Measurements from ENCODE around the gene GNAZ.

Gene GNAZ

DNA sequence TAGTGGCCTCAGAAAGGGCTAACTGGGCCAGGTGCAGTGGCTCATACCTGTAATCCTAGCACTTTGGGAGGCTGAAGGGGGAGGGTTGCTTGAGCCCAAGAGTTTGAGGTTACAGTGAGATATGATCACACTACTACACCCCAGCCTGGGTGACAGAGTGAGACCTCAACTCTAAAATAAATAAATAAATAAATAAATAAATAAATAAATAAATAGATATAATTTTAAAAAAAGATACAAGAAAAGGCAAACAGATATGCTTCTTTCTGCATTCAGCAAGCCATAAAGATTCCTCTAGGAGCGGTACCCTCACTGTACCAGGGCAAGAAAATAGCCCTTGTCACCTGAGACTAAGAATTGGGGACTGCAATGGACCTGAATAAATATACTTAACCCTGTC is 72.8 kb downstream of the GNAZ start:
- no peaks in the 10 kb centered on the region for H3K27me3 ChIP-seq (replicated peaks; ENCODE audit: control insufficient read depth, insufficient read depth, low read length)

DNA sequence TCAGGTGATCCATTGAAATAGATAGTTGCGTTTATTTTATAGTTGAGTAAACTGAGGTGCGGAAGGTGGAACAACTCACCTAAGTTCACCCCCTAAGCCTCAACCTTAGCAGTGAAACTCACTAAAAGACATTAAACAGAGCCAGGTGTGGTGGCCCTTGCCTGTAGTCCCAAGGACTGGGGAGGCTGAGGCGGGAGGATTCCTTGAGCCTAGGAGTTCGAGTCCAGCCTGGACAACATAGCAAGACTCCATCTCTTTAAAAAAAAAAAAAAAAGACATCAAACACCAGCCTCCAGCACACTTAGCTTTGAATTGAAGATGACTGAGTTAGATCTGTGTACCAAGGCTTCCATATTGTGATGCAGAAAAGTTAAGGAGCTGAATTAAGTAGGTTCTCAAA is 74.1 kb downstream of the GNAZ start:
- H3K4me3 ChIP-seq (ENCODE audit: low read length), result no peak overlapping the region

More for the DNA sequence above, 72.8 kb downstream of the GNAZ start:
- Histone ChIP-seq H3K9me3 (ENCODE audit: control insufficient read depth, low read length) (no peaks in the 10 kb centered on the region), H3K4me1 (ENCODE audit: control insufficient read depth, insufficient read depth, low read length) (peaks cover 19% of the 10 kb centered on the region), H3K36me3 (ENCODE audit: control insufficient read depth, insufficient read depth, low read length, severe bottlenecking) (no peaks in the 10 kb centered on the region), H3K9ac (ENCODE audit: low read length) (no peak overlapping the region), H3K4me3 (ENCODE audit: low read length) (no peak overlapping the region)
- DNase-seq (ENCODE audit: low read depth), result no peak

DNA sequence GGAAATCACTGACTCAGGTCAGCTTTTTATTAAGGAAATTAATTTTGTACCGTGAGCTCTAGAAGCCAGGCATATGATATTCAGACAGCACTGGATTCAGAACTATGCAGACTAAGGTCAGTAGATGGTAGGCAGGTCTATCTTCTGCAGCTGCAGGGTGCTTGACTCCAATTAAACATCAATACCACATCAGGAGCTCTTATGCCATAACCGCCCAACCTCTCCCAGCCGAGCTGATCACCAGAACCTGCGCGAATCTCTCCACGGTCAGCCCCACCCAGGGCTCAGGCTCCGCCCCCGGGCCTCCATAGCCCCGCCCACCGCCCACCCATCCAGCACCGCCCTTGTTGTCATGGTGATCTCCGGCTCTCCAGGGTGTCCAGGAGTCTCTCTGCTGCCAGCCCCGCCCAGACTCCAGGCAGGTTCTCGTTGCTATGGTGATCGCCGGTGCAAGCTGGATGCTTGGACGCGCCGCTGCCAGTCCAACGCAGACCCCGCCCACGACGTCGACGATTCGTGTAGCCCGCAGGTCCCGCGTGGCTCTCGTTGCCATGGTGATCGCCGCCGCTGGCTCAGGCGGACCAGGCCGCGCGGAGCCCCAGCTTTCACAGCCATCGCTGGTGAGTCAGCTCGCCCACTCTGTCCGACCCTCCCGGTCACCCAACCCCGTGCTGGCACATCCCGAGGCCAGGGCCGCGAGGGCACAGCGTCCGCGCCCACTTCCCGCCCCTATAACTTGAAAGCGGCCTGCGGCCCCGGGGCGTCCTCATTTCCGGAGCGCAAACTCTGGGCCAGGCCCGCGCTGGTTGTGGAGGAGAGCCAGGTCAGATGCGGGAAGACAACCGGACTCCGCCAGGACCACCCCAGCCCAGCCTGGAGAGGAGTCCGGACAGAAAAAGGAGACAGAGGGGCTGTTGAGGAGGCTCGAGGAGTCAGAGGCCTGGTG is 74.9 kb downstream of the GNAZ start, which contains the start of gene RAB36:
RAB36 (plus strand) TSS at position 546 of the 946 bp plus-strand sequence. CDS start 1,140 bp downstream, outside the sequence.
- Histone ChIP-seq H3K9me3 (ENCODE audit: control insufficient read depth, low read length) (no peaks in the 10 kb centered on the region), H3K4me3 (ENCODE audit: low read length) (peak within 1 kb of the TSS; percentile 79), H3K4me1 (ENCODE audit: control insufficient read depth, insufficient read depth, low read length) (peaks cover 19% of the 10 kb centered on the region), H3K27me3 (replicated peaks; ENCODE audit: control insufficient read depth, insufficient read depth, low read length) (no peaks in the 10 kb centered on the region), H3K9ac (ENCODE audit: low read length) (peak within 1 kb of the TSS; percentile 83), H3K36me3 (ENCODE audit: control insufficient read depth, insufficient read depth, low read length, severe bottlenecking) (no peaks in the 10 kb centered on the region)
- DNase-seq (ENCODE audit: low read depth), result peak; percentile 99

More for the DNA sequence above, 74.1 kb downstream of the GNAZ start:
- DNase-seq (ENCODE audit: low read depth), result no peak
- peaks cover 19% of the 10 kb centered on the region for H3K4me1 ChIP-seq (ENCODE audit: control insufficient read depth, insufficient read depth, low read length)
- peak overlapping the region; percentile 22 for H3K9ac ChIP-seq (ENCODE audit: low read length)
- H3K9me3 ChIP-seq (ENCODE audit: control insufficient read depth, low read length), result no peaks in the 10 kb centered on the region
- H3K36me3 ChIP-seq (ENCODE audit: control insufficient read depth, insufficient read depth, low read length, severe bottlenecking), result no peaks in the 10 kb centered on the region
- no peaks in the 10 kb centered on the region for H3K27me3 ChIP-seq (replicated peaks; ENCODE audit: control insufficient read depth, insufficient read depth, low read length)

DNA sequence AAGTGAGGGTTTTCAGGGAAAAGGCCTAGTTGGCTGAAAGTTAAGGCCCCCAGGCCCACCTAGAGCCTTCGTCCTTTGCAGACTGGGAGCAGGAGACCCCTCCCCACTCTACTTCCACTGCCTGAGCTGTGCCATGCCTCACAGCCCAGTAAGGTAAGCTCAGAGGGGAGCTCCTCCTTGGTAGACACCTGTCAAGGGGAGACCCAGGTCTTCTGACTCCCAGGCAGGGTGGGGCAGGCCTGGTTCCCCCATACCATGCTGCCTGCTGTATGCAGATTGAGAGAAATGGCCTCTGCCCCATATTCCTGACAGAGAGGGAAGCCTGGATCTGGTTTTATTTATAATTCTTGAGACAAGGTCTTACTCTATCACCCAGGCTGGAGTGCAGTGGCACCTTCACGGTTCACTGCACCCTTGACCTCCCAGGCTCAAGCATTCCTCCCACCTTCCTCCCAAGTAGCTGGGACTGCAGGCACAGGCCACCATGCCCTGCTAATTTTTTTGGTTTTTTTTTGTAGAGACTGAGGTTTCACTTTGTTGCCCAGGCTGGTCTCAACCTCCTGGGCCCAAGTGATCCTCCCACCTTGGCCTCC is 75.7 kb downstream of the GNAZ start:
- Histone ChIP-seq H3K4me1 (ENCODE audit: control insufficient read depth, insufficient read depth, low read length) (peaks cover 19% of the 10 kb centered on the region), H3K27me3 (replicated peaks; ENCODE audit: control insufficient read depth, insufficient read depth, low read length) (no peaks in the 10 kb centered on the region), H3K9me3 (ENCODE audit: control insufficient read depth, low read length) (no peaks in the 10 kb centered on the region), H3K36me3 (ENCODE audit: control insufficient read depth, insufficient read depth, low read length, severe bottlenecking) (no peaks in the 10 kb centered on the region), H3K4me3 (ENCODE audit: low read length) (peak overlapping the region; percentile 79), H3K9ac (ENCODE audit: low read length) (peak overlapping the region; percentile 83)
- DNase-seq (ENCODE audit: low read depth), result peak; percentile 6

DNA sequence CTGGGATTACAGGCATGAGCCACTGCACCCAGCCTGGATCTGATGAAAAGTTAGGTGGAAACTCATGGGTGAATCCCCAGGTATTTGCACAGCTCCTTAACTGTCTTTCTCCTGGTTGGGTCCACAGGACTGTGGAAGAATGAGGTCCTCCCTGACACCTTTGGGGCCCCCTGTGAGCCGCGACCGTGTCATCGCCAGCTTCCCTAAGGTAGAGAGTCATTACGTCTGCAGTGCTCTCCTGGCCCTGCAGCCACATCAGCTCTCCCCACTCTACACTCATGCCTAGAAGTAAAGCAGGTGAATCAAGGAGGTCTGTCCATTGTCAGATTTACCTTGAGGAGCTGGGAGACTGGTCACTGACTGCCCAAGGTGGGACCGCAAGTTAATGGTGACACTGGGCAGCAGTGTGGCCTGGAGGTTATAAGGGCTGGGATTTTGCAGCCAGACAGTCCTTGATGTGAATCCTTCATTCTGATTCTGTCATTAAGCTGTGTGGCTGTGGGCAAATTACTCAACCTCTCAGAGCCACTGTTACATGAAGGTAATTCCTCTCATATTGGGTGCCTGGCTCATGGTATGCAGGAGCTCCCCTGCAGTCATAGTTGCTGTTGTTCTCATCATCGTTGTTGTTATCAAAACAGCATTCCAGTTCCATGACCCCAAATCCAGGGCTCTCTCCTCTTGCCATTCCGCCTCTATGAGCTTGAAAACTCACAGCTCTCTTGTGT is 76.3 kb downstream of the GNAZ start:
- H3K27me3 ChIP-seq (replicated peaks; ENCODE audit: control insufficient read depth, insufficient read depth, low read length), result no peaks in the 10 kb centered on the region
- H3K4me3 ChIP-seq (ENCODE audit: low read length), result no peak overlapping the region
- no peak overlapping the region for H3K9ac ChIP-seq (ENCODE audit: low read length)
- no peak for DNase-seq (ENCODE audit: low read depth)
- H3K9me3 ChIP-seq (ENCODE audit: control insufficient read depth, low read length), result no peaks in the 10 kb centered on the region
- H3K36me3 ChIP-seq (ENCODE audit: control insufficient read depth, insufficient read depth, low read length, severe bottlenecking), result no peaks in the 10 kb centered on the region
- H3K4me1 ChIP-seq (ENCODE audit: control insufficient read depth, insufficient read depth, low read length), result peaks cover 19% of the 10 kb centered on the region

DNA sequence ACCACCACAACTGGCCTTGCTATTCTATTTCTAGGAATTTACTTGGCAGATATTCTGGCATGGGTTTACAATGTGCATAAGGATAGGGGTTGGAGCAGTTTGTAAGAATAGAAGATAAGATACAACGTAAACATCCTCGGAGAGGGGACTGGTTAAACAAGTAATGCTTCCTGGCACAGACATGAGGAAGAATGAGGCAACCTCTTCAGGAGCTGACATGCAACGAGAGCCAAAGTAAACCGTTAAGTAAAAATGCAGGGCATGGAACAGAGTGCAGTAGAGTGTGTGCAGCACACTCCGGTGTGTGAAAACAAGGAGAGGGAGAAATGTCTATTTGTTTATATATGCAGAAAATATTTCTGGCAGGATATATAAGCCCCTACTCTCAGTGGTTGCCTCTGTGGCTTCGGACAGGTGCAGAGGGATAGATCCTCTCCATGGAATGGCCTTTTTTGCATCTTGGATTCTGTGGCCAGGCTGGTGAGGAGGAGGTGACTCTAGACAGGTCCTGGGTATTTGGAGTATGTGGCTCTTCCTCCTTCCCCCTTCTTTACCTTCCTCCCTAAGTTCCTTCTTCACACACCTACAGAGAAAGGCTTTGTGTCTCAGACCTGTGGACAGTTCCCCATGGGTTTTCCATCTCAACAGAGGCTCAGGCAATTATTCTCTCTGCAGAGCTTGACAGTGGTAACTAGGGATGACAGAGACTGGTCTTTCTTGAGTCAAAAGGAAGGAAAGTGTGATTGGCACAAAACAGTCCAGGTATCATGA is 77.5 kb downstream of the GNAZ start:
- Histone ChIP-seq H3K9ac (ENCODE audit: low read length) (no peak overlapping the region), H3K9me3 (ENCODE audit: control insufficient read depth, low read length) (no peaks in the 10 kb centered on the region), H3K4me3 (ENCODE audit: low read length) (no peak overlapping the region), H3K36me3 (ENCODE audit: control insufficient read depth, insufficient read depth, low read length, severe bottlenecking) (no peaks in the 10 kb centered on the region), H3K27me3 (replicated peaks; ENCODE audit: control insufficient read depth, insufficient read depth, low read length) (no peaks in the 10 kb centered on the region), H3K4me1 (ENCODE audit: control insufficient read depth, insufficient read depth, low read length) (peaks cover 16% of the 10 kb centered on the region)
- peak; percentile 74 for DNase-seq (ENCODE audit: low read depth)

DNA sequence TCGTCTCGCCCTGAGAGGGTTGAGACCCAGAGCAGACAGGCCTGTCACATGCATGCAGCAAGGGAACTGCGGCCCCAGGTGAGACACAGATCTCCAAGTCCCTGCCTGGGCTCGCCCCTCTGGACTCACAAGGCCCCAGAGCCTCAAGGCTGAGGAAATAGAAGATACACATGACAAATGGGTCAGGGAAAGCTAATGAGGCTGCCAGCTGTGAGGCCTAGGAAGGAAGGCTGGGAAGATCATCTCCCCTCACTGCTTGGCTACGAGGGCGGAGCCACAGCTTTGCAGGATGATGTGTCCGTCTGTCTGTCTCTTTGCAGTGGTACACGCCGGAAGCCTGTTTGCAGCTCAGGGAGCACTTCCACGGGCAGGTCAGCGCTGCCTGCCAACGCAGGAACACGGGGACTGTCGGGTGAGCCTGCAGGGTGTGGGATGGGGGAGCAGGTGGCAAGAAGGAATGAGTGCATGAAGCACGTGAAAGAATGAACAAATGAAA is 79.5 kb downstream of the GNAZ start:
- Histone ChIP-seq H3K36me3 (ENCODE audit: control insufficient read depth, insufficient read depth, low read length, severe bottlenecking) (no peaks in the 10 kb centered on the region), H3K9me3 (ENCODE audit: control insufficient read depth, low read length) (no peaks in the 10 kb centered on the region), H3K4me1 (ENCODE audit: control insufficient read depth, insufficient read depth, low read length) (peaks cover 16% of the 10 kb centered on the region), H3K4me3 (ENCODE audit: low read length) (no peak overlapping the region), H3K27me3 (replicated peaks; ENCODE audit: control insufficient read depth, insufficient read depth, low read length) (no peaks in the 10 kb centered on the region), H3K9ac (ENCODE audit: low read length) (no peak overlapping the region)
- DNase-seq (ENCODE audit: low read depth), result no peak

DNA sequence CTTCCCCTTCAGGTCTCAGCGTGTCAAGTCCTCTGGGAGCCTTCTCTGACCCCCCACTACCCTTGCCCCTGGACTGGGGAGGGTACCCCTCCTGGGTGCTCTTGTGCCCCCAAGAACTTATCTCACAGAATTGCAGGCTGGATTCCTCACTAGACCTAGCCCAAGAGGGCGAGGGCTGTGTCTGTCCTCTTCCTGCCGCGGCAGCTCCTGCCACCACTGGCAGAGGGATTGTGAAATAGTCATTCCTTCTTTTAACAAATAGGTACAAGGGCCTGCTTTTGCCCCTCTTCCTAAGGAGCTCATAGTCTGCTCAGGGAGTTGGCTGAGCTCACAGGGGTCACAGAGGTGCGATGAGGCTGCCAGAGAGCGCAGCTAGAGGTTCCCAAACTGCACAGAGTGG is 80.4 kb downstream of the GNAZ start:
- Histone ChIP-seq H3K36me3 (ENCODE audit: control insufficient read depth, insufficient read depth, low read length, severe bottlenecking) (no peaks in the 10 kb centered on the region), H3K4me3 (ENCODE audit: low read length) (no peak overlapping the region), H3K27me3 (replicated peaks; ENCODE audit: control insufficient read depth, insufficient read depth, low read length) (no peaks in the 10 kb centered on the region), H3K4me1 (ENCODE audit: control insufficient read depth, insufficient read depth, low read length) (peaks cover 11% of the 10 kb centered on the region), H3K9me3 (ENCODE audit: control insufficient read depth, low read length) (no peaks in the 10 kb centered on the region), H3K9ac (ENCODE audit: low read length) (no peak overlapping the region)
- DNase-seq (ENCODE audit: low read depth), result no peak

DNA sequence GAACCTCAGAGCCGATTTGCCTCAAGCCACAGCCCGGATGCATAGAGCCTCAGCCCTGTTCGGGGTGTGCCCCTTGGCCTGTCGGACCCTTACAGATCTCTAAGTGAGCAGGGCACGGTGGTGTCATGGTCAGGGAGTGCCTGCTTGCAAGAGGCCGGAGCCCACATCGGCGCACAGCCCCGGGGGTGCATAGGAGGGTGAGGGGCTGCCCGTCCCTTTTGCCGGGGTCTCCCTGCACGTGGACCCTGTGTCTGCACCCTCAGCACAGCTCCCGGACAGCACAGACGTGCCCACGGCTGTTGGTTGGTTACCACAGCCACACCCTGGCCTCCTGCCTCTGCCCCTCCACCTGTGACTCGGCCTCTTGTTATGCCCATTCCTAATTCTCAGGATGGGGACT is 81.5 kb downstream of the GNAZ start:
- no peak overlapping the region for H3K4me3 ChIP-seq (ENCODE audit: low read length)
- no peak overlapping the region for H3K9ac ChIP-seq (ENCODE audit: low read length)
- H3K27me3 ChIP-seq (replicated peaks; ENCODE audit: control insufficient read depth, insufficient read depth, low read length), result no peaks in the 10 kb centered on the region
- no peak for DNase-seq (ENCODE audit: low read depth)
- no peaks in the 10 kb centered on the region for H3K36me3 ChIP-seq (ENCODE audit: control insufficient read depth, insufficient read depth, low read length, severe bottlenecking)
- no peaks in the 10 kb centered on the region for H3K9me3 ChIP-seq (ENCODE audit: control insufficient read depth, low read length)
- H3K4me1 ChIP-seq (ENCODE audit: control insufficient read depth, insufficient read depth, low read length), result peaks cover 5% of the 10 kb centered on the region

DNA sequence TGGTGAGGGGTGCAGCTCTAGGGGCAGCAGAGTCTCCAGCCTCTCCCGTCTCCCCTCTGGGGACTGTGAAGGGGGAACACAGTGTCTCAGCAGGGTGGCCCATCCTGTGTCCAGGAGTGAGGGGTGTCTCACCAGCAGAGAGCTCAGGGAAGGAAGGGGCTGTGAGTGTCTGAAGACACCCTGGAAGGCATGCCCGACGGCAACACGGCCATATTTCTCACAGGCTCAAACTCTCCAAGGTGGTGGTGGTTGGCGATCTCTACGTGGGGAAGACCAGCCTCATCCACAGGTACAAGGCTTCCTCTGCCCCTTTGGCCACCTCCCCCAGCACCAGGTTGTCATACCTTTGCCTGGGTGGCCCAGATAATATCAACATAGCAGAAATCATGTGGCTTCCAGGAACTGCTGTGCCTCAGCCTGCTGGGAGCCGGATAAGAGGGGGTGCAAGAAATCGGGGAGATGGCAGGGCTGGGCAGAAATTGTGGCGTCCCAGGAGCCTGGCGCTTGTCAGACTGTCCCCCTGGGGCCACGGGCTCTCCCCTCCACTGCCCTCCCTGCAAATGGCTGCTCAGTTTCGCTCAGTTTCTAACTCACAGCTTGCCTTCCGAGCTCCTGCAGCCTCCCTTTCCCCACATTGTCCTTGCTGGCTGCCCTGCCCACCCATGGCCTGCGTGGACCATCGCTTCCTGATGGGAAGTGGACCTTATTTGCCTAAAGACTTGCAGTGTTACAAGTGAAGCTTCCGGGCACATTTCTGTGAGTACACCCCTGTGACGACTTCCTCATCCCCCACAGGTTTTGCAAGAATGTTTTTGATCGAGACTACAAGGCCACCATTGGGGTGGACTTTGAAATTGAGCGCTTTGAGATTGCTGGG is 82.2 kb downstream of the GNAZ start:
- Histone ChIP-seq H3K4me1 (ENCODE audit: control insufficient read depth, insufficient read depth, low read length) (peaks cover 5% of the 10 kb centered on the region), H3K36me3 (ENCODE audit: control insufficient read depth, insufficient read depth, low read length, severe bottlenecking) (no peaks in the 10 kb centered on the region), H3K4me3 (ENCODE audit: low read length) (no peak overlapping the region), H3K27me3 (replicated peaks; ENCODE audit: control insufficient read depth, insufficient read depth, low read length) (no peaks in the 10 kb centered on the region), H3K9ac (ENCODE audit: low read length) (no peak overlapping the region), H3K9me3 (ENCODE audit: control insufficient read depth, low read length) (no peaks in the 10 kb centered on the region)
- no peak for DNase-seq (ENCODE audit: low read depth)

Measured in adipocyte (in vitro differentiated cells).